OCI-M2 (cell line): ENCODE data around the gene ZNF18.
"Not testable (repeated sequence)": the region's sequence is repeated elsewhere in the genome, so short reads cannot be mapped to it uniquely, and the experiment has no call there.

Experiments used
- DNase-seq: peaks from one replicate; lab custom pipeline; 2025; ENCODE audit not compliant: unreplicated experiment; lab: John Stamatoyannopoulos, UW

Gene ZNF18

DNA sequence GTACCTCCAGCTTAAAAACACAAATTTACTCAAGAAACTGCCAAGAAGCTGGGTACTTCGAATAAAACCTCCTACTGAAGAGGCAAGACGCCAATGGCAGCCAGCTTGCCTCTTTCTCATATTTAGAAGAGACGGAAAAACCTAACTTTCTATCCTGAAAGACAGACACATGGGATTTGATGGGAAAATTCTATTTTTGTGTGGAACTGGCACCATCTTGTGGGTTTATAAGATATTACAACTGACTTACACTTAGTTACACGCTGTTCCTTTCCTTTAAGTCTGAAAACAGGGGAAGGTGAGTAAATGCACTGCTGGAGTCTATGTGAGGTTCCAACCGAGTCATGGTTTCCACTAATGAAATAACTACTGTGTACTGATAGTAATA is 10.3 kb downstream of the ZNF18 start:
- DNase-seq = peak; percentile 10

DNA sequence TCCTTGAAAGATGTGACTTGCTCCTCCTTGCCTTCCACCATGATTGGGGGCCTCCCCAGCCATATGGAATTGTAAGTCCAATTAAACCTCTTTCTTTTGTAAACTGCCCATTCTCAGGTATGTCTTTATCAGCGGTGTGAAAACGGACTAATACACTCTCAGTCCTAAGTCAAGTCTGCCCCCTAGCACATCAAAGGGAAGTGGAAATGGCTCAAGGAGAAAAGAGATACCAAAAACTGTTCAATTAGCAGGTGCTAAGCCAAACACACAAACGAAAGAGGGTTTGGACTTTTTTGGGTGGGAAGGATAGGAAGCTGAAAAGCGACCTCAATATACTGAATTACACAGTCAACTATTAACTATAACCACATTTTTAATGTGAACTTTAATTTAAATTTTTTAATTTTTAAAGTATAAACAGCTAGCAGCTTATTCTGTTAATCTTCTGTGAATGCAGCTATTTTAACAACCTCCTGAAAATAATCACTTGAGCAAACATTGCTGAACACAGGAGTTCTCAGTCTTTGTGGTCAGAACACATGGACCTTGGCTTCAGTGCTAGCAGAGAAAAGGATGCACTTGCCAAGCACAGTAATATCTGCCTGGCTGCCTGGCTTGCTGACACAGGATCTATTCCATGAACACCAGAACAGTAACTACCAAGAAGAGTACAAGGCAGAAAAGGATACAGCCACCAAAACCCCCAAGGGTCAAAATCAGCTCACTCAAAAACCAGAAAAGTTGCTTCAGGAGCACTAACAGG is 10.9 kb downstream of the ZNF18 start:
- no peak for DNase-seq

DNA sequence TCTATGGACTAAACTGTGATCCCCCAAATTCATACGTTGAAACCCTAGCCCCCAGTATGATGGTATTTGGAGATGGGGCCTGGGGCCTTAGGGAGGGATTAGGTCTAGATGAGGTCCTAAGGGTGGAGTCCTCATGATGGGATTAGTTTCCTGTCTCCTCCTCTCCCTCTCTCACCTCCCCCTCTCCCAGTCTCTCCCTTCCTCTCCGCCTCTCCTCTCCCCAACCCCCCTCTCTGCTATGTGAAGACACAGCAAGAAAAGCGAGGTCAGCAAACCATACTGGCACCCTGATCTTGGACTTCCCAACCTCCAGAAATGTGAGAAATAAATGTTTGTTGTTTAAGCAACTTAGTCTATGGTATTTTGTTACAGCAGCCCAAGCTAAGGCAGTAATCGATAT is 15.4 kb downstream of the ZNF18 start:
- no peak for DNase-seq

DNA sequence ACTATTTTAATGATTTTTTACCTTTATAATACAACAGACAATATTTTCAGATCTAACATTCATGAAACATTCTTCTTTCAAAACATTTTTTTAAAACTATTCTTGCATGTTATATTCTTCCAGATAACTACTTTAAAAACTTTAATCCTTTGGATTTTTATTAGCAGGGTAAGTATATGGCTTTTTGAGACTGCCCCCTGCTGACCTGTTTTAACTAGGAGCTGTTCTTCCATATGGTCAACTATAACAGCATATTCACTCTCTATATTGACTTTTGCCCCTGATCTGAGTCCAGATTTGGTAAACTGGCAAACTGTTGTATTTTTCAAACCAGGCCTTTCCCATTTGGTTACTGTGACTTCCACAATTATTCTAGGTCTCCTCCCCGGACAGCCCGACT is 16.5 kb downstream of the ZNF18 start:
- no peak for DNase-seq

DNA sequence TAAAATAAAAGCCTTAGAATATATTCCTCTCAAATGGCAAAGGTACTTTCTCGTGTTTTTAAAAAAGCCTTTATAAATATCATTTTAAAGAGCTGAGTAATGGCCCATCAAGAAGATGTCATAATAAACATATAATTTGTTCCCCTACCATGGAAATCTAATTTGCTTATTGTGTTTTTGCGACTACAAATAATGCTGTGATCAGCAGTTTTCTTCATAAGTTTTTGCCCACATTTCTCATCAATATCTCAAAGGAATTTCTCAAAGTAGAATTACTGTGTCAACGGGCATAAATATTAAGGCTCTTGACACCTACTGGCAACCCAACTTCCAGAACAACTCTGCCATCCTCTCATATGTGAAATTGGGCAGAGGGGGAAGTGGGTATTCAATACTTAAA is 17.5 kb downstream of the ZNF18 start:
- no peak for DNase-seq

DNA sequence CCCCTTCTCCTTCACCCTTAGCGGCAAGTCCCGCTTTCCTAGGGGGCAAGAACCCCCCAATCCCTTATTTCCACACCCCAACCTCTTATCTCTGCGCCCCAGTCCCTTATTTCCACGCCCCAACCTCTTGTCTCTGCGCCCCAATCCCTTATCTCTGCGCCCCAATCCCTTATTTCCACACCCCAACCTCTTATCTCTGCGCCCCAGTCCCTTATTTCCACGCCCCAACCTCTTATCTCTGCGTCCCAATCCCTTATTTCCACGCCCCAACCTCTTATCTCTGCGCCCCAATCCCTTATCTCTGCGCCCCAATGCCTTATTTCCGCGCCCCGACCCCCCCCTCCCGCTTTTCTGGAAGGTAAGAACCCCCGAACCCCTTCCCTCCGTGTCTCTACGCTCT is 24.5 kb downstream of the ZNF18 start:
- DNase-seq = not testable (repeated sequence)

DNA sequence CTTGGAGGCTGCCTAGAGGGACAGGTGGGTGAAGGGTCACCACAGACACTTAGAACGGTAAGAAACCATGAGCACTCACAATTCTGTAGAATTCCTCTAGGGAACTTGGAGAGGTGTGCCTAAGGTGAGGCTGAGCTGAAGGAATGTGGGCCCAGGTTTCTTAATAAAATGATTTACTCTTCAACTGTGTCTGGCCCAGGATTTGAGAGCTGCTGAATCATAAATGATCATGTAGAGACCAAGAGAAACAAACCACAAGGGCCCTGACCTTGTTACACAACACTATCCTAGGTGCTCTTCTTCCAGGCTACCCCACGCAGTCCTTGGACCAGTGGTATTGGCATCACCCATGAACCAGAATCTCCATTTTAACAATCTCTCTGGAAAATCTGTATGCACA is 27.7 kb downstream of the ZNF18 start:
- no peak for DNase-seq

DNA sequence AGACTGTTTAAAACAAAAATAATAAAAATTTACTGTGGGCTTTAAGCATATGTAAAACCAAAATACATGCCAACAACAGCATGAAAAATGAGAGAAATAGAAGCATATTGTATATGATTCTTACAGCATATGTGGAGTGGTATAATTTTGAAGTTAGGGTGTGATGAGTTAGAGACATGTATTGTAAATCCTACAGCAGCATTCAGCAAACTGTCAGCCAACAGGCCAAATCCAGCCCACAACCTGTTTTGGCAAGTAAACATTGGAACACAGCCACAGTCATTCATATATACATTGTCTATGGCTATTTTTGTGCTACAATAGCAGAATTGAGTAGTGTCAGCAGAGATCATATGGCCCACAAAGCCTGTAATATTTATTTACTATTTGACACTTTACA is 42.3 kb downstream of the ZNF18 start:
- no peak for DNase-seq

DNA sequence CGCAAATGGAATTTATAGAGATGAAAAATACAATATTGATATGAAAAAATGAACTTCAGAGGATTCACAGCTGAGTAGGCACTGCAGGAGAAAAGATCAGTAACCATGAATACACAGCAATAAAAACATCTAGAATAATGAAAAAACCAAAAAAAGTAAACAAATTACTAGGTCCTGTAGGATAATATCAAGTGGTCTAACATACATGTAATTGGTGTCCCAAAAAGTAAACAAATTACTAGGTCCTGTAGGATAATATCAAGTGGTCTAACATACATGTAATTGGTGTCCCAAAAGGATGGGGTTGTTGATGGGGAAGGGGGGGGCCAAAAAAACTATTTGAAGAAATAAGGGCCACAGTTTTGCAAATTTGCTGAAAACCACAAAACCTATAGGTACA is 43.4 kb downstream of the ZNF18 start:
- no peak for DNase-seq

DNA sequence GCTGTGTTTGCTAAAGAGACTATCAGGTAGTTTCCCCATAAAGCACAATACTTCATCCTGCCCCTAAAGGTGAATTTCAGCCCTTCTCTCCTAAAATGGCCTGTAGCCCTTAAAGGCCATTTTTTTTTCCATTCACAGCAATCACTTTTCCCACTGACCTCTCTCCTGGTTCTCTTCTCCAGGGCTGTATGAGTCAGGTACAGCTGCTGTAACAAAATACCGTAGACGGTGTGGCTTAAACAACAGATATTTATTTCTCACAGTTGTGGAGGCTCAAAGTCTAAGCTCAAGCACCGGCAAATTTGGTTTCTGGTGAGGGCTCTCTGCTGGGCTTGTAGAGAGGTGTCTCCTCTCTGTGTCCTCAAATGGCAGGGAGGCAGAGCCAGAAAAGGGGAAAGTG is 44.7 kb downstream of the ZNF18 start:
- no peak for DNase-seq

DNA sequence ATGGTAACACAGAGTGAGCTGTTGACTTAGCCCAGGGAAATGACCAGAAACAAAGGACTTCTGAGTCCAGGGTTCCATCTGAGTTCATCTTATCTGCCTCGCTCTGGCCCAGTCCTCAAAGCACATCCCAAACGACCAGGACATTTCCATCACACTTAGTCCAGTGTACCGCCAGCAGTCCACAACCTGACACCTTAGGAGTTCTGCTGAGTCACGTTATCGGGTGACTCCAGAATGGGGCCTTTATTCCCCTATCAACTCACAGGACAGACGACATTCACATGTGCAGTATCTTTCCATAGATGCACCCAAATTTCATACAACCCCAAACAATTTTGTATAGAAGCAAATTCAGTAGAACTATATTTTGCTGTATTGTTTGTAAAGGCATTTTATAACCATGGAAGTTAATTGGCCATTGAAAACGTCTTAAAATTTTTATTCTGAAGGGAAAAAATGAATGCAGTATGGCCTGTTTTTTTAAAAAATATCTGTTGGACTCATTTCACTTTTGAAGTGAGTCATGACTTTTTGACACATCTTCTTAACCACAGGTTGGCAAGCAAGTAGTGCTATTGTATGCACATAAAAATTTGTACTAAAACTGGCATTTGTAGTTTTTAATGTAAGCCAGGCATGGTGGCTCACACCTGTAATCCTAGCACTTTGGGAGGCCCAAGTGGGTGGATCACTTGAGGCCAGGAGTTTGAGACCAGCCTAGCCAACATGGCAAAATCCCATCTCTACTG is 46.3 kb downstream of the ZNF18 start:
- no peak for DNase-seq

DNA sequence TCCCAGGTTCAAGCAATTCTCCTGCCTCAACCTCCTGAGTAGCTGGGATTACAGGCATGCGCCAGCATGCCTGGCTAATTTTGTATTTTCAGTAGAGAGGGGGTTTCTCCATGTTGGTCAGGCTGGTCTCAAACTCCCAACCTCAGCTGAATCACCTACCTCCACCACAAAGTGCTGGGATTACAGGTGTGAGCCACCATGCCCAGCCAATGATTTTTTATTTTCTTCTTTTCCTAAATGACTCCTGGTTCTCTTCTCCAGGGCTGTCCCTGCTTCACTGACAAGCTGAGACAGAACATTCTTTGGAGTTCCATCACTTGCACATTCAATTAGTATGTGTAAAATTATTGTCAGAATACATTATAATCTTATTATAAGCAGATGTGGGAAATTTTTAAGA is 47.7 kb downstream of the ZNF18 start:
- DNase-seq = not testable (repeated sequence)

DNA sequence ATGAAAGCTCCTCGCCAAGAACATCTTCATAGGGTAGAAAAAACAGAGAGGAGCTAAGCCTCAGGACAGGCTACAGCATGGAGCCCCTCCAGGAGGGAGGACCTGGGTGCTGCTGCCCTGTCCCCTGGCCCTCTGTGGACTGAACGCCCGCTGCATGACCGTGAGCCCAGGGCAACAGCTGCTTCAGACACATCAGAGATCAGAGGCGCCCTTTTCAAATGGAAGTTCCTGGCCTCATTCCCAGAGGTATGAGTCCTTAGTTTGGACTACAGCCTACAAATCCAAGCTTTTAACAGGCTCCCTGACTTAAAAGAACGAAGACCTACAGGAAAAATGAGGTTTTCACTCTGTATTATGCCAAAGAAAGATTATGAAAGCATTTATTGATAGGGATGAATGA is 48.5 kb downstream of the ZNF18 start:
- no peak for DNase-seq

DNA sequence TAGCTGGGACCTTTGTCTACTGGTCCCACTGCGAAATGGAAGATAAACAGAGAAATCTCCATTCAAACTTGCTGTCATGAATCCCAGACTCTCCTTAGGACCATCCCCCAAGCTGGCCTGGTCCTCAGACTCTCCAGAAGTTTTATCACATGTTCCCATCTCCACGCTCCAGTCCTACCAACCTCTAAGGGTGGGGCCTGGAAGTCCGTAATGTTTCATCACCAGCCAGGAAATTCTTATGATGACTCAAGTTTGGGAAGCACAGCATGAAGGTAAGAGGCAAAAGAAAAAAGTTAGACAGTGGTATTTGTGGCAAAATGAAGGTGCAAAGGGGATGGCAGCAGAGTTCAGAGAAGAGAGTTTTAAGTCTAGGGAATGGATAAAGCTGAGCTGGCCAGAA is 52.7 kb downstream of the ZNF18 start:
- DNase-seq = no peak

DNA sequence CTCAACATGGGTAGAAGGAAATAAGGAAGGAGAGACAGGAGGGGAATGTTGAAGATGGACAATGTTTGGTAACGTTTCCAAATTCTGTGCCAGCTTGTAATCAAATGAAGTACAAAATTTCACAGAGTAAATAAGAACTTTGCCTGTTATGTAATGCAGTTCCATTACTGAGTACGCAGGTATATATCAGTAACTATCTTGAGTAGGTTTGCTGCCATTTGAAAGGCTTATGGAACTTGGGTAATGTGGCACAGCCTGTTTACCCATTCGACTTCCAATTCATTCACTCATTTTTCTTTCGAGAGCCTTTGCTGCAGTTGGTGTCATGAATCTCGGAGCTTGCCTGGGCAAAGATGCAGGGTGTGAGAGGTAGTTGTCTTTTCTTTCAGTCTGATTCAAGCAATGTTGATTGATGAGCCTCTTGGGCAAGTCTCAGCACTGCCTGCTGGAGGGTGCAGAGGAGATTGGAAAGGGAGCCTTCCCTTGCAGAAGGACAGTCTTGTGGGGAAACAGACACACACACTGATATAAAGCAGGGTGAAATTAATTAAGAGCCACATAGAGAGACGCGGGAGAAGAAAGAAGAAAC is 53.4 kb downstream of the ZNF18 start:
- DNase-seq = no peak

DNA sequence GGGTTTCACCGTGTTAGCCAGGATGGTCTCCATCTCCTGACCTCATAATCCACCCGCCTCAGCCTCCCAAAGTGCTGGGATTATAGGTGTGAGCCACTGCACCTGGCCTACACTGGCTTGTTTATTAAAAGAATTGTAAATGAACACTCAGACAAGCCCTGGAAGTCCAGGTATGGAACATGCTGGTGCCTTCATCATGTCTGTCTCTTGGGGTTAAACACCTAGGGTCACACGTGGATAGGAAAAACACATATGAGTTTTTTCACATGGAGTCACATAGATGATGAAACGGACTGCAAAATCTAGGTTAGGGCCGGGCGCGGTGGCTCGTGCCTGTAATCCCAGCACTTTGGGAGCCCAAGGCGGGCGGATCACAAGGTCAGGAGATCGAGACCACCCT is 54.2 kb downstream of the ZNF18 start:
- not testable (repeated sequence) for DNase-seq

DNA sequence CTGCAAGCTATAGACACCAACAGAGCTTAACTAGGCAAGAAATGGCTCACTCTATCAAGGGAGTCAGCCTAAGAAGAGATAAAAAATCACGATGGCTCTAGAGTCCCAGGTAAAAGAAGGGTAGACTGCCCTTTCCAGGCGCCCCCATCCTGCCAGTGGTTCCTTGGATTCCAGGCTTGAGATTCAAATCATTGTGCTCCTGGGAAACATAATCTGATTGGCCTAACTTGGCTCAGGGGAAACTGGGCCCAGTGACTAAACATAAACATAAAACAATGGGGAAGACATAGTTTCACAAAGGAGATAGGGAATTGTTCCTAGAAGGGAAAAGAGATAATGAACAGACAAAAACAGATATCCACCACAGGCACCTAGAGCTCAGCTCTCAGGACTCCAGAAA is 56.4 kb downstream of the ZNF18 start:
- DNase-seq = no peak

DNA sequence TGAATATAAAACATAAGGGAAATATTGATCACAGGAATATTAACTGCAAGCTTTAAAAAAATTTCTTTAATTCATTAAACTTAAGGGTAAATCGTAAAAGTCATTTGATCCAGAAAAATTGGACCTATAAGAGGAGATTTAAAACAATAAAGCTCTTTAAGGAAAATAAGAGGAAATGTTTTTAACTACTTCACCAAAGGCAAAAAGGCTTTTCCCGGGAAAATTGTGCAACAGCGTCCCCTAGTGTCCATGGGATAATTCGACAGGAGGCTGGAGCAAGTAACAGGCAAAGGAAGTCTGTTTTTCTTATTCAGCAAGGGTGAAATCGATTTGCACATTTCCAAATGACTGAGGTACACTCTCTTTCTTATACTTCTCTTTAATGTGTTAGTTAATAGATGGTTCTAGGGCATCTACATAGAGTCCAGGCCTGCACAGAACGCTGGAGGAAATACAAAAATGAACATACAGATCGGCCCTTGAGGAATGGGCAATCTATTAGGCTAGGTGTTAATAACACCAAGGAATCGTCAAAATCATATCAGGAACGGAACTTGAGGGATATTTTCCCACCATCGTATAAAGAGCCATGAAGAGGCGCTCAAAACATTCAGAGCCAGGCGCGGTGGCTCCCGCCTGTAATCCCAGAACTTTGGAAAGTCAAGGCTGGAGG is 61.4 kb downstream of the ZNF18 start:
- DNase-seq = no peak

DNA sequence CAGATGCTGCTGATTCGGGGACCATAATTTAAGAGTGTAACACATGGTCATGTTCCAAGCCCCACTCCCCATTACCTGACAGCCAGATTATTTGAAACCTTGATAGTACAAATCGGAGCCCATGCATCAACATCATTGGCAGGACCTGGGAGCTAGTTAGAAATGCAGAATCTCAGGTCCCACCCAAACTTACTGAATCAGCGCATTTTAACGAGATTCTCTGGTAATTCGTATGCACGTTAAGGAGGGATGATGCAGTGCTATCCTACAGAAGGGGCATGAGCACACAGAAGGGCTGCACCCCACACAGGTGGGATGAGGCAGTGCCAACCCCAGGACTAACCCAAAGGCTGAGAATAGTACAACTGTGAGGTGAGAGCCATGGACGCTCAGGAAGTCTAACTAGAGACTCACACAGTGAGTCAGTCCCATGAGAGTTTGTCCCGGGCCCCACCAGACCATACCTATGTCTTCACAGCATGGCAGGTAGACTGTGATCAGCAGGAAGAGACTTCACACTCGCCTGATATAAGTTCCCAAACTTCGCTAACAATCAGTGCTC is 64.9 kb downstream of the ZNF18 start:
- no peak for DNase-seq

DNA sequence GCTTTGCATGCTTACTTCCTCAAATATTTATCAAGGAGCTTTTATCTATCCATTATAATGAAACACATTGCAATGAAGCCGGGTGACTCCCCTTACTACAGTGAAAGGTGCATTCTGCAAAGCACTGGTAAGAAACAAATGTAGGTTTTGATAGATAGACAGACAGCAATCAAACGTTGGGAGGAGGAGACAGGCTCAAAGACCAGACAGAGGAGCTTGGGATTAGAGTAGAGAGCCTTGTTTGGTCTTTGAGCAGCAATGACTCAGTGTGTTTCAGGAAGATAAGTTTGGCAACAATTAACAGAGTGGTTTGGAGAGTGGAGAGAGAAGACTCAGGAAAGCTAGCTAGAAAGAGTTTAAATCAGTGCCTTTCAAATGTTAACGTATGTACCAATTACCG is 68.8 kb downstream of the ZNF18 start:
- no peak for DNase-seq
